GM12864 (cell line): Measurements from ENCODE around the gene MTRF1L.

Experiments
- DNase-seq: peaks from one replicate; pipeline ENCODE4 v3.0.0-alpha.2; 2011; ENCODE audit warnings: low read depth
- H3K4me3 ChIP-seq: 2 replicates; pipeline ENCODE4 v1.5.1; 2011; ENCODE audit warnings: mild to moderate bottlenecking, low read depth, low read length, control low read depth
- TF ChIP-seq, protein P1 (sequence below): IDR thresholded peaks from 2 replicates; pipeline ENCODE4 v1.5.1; 2011; ENCODE audit warnings: low read depth, mild to moderate bottlenecking, moderate library complexity, low read length, control low read depth, inconsistent platforms; ENCODE audit errors: missing control alignments

The MTRF1L gene

DNA sequence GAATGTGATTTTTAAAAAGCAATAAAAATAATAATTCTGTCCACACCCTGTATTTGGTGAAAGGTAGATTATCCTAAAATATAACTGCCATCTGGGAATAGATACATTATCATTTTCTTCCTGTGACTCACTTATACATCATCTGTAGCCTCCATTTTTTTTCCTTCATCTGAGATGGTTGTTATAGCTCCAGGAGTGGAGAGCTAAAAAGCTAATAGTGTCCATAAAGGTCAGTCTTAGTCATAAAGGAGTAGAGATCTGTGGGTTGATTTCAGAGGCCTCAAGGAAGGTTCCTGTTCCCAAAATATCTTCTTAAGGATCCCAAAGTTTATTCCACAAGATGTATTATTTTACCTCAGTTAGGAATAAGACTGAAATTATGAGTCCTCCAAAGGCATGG, 60.8 kb downstream of the MTRF1L start:
- TF ChIP-seq, protein P1, sequence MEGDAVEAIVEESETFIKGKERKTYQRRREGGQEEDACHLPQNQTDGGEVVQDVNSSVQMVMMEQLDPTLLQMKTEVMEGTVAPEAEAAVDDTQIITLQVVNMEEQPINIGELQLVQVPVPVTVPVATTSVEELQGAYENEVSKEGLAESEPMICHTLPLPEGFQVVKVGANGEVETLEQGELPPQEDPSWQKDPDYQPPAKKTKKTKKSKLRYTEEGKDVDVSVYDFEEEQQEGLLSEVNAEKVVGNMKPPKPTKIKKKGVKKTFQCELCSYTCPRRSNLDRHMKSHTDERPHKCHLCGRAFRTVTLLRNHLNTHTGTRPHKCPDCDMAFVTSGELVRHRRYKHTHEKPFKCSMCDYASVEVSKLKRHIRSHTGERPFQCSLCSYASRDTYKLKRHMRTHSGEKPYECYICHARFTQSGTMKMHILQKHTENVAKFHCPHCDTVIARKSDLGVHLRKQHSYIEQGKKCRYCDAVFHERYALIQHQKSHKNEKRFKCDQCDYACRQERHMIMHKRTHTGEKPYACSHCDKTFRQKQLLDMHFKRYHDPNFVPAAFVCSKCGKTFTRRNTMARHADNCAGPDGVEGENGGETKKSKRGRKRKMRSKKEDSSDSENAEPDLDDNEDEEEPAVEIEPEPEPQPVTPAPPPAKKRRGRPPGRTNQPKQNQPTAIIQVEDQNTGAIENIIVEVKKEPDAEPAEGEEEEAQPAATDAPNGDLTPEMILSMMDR: no peak
- DNase-seq: no peak
- no peak overlapping the region for H3K4me3 ChIP-seq
